Neural progenitor cell (in vitro differentiated cells): ENCODE results near the gene NKD2. TPM values are rescaled to one million over a fixed set of nuclear protein-coding genes. Genes with fewer than 3 reads are reported as not detected.

Experiments
- DNase-seq: peaks from one replicate; pipeline ENCODE4 v3.0.0-alpha.2; 2016; ENCODE audit warnings: low spot score
- H2AFZ ChIP-seq: fragments of 200-600 bp; sonication (generic); replicated peaks from 2 replicates; pipeline ENCODE4 v1.6.1; 2016; ENCODE audit warnings: antibody characterized with exemption
- H3F3A ChIP-seq: fragments of 200-600 bp; sonication (generic); 2 replicates; pipeline ENCODE4 v1.6.1; 2016; ENCODE audit warnings: antibody characterized with exemption, low read depth
- H3K27ac ChIP-seq: fragments of 200-600 bp; sonication (generic); 2 replicates; pipeline ENCODE4 v1.5.1; 2016; ENCODE audit warnings: mild to moderate bottlenecking
- H3K27me3 ChIP-seq: fragments of 200-600 bp; sonication (generic); 2 replicates; pipeline ENCODE4 v1.6.1; 2016; ENCODE audit warnings: mild to moderate bottlenecking, moderate library complexity
- H3K36me3 ChIP-seq: fragments of 200-600 bp; sonication (generic); 2 replicates; pipeline ENCODE4 v1.5.1; 2016
- H3K4me1 ChIP-seq: fragments of 200-600 bp; sonication (generic); 2 replicates; pipeline ENCODE4 v1.6.1; 2016; ENCODE audit warnings: mixed run types
- H3K4me2 ChIP-seq: fragments of 200-600 bp; sonication (generic); 2 replicates; pipeline ENCODE4 v1.6.1; 2016
- H3K4me3 ChIP-seq: fragments of 200-600 bp; sonication (generic); 2 replicates; pipeline ENCODE4 v1.5.1; 2016
- H3K79me2 ChIP-seq: fragments of 200-600 bp; sonication (generic); 2 replicates; pipeline ENCODE4 v1.6.1; 2016; ENCODE audit warnings: low read depth
- H3K9ac ChIP-seq: fragments of 200-600 bp; sonication (generic); 2 replicates; pipeline ENCODE4 v1.6.1; 2016
- H3K9me3 ChIP-seq: fragments of 200-600 bp; sonication (generic); 2 replicates; pipeline ENCODE4 v1.5.1; 2016; ENCODE audit warnings: low read depth
- H4K20me1 ChIP-seq: fragments of 200-600 bp; sonication (generic); 2 replicates; pipeline ENCODE4 v1.6.1; 2016; ENCODE audit warnings: low read depth
- H3K27ac Mint-ChIP-seq: 3 replicates; pipeline ENCODE4 v1.8.0; 2021; ENCODE audit warnings: mixed read lengths
- H3K27me3 Mint-ChIP-seq: 2 replicates; pipeline ENCODE4 v1.8.0; 2022; ENCODE audit warnings: low read depth, mild to moderate bottlenecking, inconsistent platforms, moderate library complexity, mixed read lengths; ENCODE audit not compliant: insufficient read depth
- H3K36me3 Mint-ChIP-seq: 3 replicates; pipeline ENCODE4 v1.8.0; 2021; ENCODE audit warnings: mixed read lengths
- H3K4me1 Mint-ChIP-seq: 3 replicates; pipeline ENCODE4 v1.8.0; 2021; ENCODE audit warnings: mixed read lengths
- H3K4me3 Mint-ChIP-seq: 3 replicates; pipeline ENCODE4 v1.8.0; 2021; ENCODE audit warnings: mild to moderate bottlenecking, moderate library complexity, mixed read lengths
- H3K9me3 Mint-ChIP-seq: 3 replicates; pipeline ENCODE4 v1.8.0; 2020; ENCODE audit warnings: mixed read lengths
- EZH2 ChIP-seq: fragments of 200-600 bp; sonication (generic); IDR thresholded peaks from 2 replicates; pipeline ENCODE4 v1.6.1; 2017; ENCODE audit warnings: antibody characterized with exemption, mild to moderate bottlenecking, moderate library complexity
- EZH2phosphoT487 ChIP-seq: fragments of 200-600 bp; sonication (generic); IDR thresholded peaks from 2 replicates; pipeline ENCODE4 v1.6.1; 2017; ENCODE audit warnings: antibody characterized with exemption
- total RNA-seq: library from RNA; depleted of rRNA; stranded (reverse); fragments of >200 nt; gene quantifications from 2 replicates; pipeline ENCODE4 v1.2.3, GENCODE V29; 2015; ENCODE audit warnings: low replicate concordance
- TF ChIP-seq, protein P1 (sequence below): fragments of 200-600 bp; sonication (generic); IDR thresholded peaks from 2 replicates; pipeline ENCODE4 v1.5.1; 2017; ENCODE audit warnings: antibody characterized with exemption, mild to moderate bottlenecking

NKD2 gene
- total RNA-seq, 1 donor from 2014 or later: 1.3 TPM

DNA sequence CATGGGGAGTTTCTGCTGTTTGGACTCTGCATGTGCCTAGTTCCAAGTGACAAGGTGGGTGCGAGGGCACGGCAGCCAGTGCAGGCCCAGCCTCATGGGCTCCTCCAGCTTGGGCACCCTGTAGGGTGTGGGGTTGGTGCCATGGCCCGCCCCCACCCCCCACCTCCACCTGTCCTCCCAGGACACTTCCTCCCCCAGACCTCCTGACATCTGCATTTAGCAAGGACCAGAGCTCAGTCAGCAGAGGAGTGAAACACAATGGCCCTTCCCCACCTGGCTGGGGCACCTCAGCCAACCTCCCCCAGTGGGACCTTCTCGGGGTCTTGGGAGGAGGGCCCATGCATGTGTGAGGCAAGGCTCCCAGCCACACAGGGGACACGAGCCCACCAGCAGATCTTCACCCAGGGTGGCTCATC, 1.9 kb upstream of the NKD2 start:
- Histone ChIP-seq H3F3A (peaks cover 5% of the 10 kb centered on the region), H3K4me2 (no peak overlapping the region), H3K9me3 (no peaks in the 10 kb centered on the region), H3K4me1 (peaks cover 8% of the 10 kb centered on the region), H3K36me3 (no peaks in the 10 kb centered on the region), H3K9ac (no peak overlapping the region), H4K20me1 (peaks cover 14% of the 10 kb centered on the region), H2AFZ (no peak overlapping the region), H3K27me3 (peaks cover 100% of the 10 kb centered on the region), H3K27ac (no peak overlapping the region), H3K4me3 (no peak overlapping the region), H3K79me2 (no peaks in the 10 kb centered on the region)
- peaks cover 28% of the 10 kb centered on the region for H3K4me1 Mint-ChIP-seq
- H3K36me3 Mint-ChIP-seq: peaks cover 1% of the 10 kb centered on the region
- H3K27ac Mint-ChIP-seq: peak overlapping the region; percentile 42
- TF ChIP-seq EZH2phosphoT487 (no peak), EZH2 (no peak)
- TF ChIP-seq, protein P1, sequence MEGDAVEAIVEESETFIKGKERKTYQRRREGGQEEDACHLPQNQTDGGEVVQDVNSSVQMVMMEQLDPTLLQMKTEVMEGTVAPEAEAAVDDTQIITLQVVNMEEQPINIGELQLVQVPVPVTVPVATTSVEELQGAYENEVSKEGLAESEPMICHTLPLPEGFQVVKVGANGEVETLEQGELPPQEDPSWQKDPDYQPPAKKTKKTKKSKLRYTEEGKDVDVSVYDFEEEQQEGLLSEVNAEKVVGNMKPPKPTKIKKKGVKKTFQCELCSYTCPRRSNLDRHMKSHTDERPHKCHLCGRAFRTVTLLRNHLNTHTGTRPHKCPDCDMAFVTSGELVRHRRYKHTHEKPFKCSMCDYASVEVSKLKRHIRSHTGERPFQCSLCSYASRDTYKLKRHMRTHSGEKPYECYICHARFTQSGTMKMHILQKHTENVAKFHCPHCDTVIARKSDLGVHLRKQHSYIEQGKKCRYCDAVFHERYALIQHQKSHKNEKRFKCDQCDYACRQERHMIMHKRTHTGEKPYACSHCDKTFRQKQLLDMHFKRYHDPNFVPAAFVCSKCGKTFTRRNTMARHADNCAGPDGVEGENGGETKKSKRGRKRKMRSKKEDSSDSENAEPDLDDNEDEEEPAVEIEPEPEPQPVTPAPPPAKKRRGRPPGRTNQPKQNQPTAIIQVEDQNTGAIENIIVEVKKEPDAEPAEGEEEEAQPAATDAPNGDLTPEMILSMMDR: no peak
- peaks cover 33% of the 10 kb centered on the region for H3K27me3 Mint-ChIP-seq
- peak overlapping the region; percentile 81 for H3K4me3 Mint-ChIP-seq
- H3K9me3 Mint-ChIP-seq: no peaks in the 10 kb centered on the region
- DNase-seq: no peak

DNA sequence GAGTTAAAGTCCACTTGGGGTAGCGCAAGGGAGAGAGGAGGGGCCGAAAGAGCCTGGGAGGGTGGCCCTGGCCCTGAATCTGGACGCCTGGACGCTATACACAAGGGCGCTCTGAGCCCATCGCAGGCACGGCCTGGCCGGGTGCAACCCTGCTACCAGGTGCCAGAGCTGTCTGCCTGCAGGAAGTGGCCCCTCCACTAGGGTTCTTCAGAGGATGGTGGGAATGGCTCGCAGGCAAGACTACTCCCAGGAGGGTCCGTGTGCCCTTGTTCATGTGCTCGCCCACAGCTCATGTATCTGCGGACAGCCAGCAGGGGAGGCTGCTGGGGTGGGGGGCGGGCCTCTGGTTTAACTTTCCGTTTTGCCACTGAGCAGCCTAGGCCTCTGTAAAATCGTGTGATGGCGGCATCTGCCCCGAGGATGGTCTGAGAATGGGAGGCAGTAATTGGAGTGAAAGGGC, 1.4 kb upstream of the NKD2 start:
- Histone ChIP-seq H3K4me1 (peaks cover 8% of the 10 kb centered on the region), H3K9me3 (no peaks in the 10 kb centered on the region), H2AFZ (no peak overlapping the region), H3K4me3 (no peak overlapping the region), H3F3A (peaks cover 5% of the 10 kb centered on the region), H3K79me2 (no peaks in the 10 kb centered on the region), H3K36me3 (no peaks in the 10 kb centered on the region), H3K4me2 (no peak overlapping the region), H4K20me1 (peaks cover 17% of the 10 kb centered on the region), H3K27ac (no peak overlapping the region), H3K27me3 (peaks cover 98% of the 10 kb centered on the region), H3K9ac (no peak overlapping the region)
- Mint-ChIP-seq H3K27ac (no peak overlapping the region), H3K4me3 (peak overlapping the region; percentile 81), H3K4me1 (peaks cover 28% of the 10 kb centered on the region), H3K27me3 (peaks cover 36% of the 10 kb centered on the region), H3K9me3 (no peaks in the 10 kb centered on the region), H3K36me3 (peaks cover 1% of the 10 kb centered on the region)
- TF ChIP-seq, protein P1: peak; percentile 8
- TF ChIP-seq EZH2: no peak
- DNase-seq: no peak

DNA sequence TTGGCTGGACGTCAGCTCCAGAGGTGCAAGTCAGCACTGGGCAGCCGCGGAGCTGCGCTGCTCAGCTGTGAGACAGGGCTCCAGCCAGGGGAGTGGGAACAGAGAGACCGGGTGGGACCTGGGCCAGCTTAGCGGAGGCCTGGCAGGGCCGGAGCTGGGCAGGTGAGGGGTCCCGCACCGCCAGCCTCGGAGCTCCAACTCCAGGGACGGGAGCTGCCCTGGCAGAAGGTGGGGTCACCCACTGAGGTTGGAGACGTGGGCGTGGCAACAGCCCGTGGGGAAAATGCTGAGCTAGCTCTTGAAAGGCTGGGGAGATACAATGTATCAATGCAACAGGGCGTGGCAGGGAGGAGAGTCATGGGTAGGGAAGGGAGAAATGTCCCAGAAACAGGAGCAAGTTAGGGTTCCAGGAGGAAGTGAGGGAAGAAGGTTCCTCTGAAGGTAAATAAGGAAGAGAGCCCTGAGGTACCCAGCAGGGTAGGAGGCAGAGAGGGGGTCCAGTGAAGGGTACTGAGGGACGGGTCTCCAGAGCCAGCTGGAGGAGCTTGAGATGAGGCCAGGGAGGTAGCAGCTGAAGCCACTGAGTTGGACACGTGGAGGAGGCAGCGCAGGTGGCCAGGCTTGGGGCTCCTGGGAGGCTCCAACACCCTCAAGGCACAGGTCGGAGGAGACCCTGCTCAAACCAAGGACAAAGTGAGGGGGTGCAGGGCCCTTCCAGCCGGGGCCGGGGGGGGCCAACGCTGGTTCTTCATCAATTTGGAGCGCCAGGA, 736 bp upstream of the NKD2 start:
- no peak overlapping the region for H3K27ac ChIP-seq
- DNase-seq: no peak
- no peak overlapping the region for H3K9ac ChIP-seq
- H3K79me2 ChIP-seq: no peaks in the 10 kb centered on the region
- Mint-ChIP-seq H3K4me3 (peak overlapping the region; percentile 81), H3K9me3 (no peaks in the 10 kb centered on the region), H3K4me1 (peaks cover 28% of the 10 kb centered on the region), H3K27me3 (peaks cover 33% of the 10 kb centered on the region), H3K27ac (no peak overlapping the region), H3K36me3 (peaks cover 1% of the 10 kb centered on the region)
- no peak for TF ChIP-seq EZH2
- H2AFZ ChIP-seq: no peak overlapping the region
- peaks cover 92% of the 10 kb centered on the region for H3K27me3 ChIP-seq
- H3K4me1 ChIP-seq: peaks cover 8% of the 10 kb centered on the region
- no peak overlapping the region for H3K4me2 ChIP-seq
- peaks cover 5% of the 10 kb centered on the region for H3F3A ChIP-seq
- H3K4me3 ChIP-seq: no peak overlapping the region
- H4K20me1 ChIP-seq: peaks cover 17% of the 10 kb centered on the region
- no peaks in the 10 kb centered on the region for H3K36me3 ChIP-seq
- no peaks in the 10 kb centered on the region for H3K9me3 ChIP-seq
